Endodermal cell (in vitro differentiated cells): ENCODE results near the gene ZNF189. TPM values are rescaled to one million over a fixed set of nuclear protein-coding genes. Genes with fewer than 3 reads are reported as not detected.

Experiments used
- DNase-seq: peaks from one replicate; pipeline ENCODE4 v3.0.0-alpha.2; 2017
- H3K27ac ChIP-seq: 2 replicates; pipeline ENCODE4 v1.5.1; 2013; ENCODE audit warnings: mild to moderate bottlenecking, low read depth, low read length, moderate library complexity
- H3K27me3 ChIP-seq: 2 replicates; pipeline ENCODE4 v1.6.1; 2013; ENCODE audit warnings: mild to moderate bottlenecking, low read length, moderate library complexity; ENCODE audit not compliant: insufficient read depth, control insufficient read depth, poor library complexity, severe bottlenecking
- H3K36me3 ChIP-seq: 2 replicates; pipeline ENCODE4 v1.7.0; 2013; ENCODE audit warnings: mild to moderate bottlenecking, low read length, moderate library complexity; ENCODE audit not compliant: control insufficient read depth, insufficient read depth
- H3K4me1 ChIP-seq: one replicate; pipeline ENCODE4 v1.7.0; 2013; ENCODE audit warnings: low read length; ENCODE audit not compliant: control insufficient read depth, insufficient read depth
- H3K4me3 ChIP-seq: 2 replicates; pipeline ENCODE4 v1.5.1; 2013; ENCODE audit warnings: mild to moderate bottlenecking, low read length, moderate library complexity
- H3K9ac ChIP-seq: 2 replicates; pipeline ENCODE4 v1.6.1; 2013; ENCODE audit warnings: mild to moderate bottlenecking, low read length, moderate library complexity; ENCODE audit not compliant: poor library complexity, severe bottlenecking; ENCODE audit errors: extremely low read depth
- H3K9me3 ChIP-seq: 2 replicates; pipeline ENCODE4 v1.6.1; 2013; ENCODE audit warnings: mild to moderate bottlenecking, low read length, moderate library complexity; ENCODE audit not compliant: control insufficient read depth
- H3K27ac Mint-ChIP-seq: 2 replicates; pipeline ENCODE4 v1.8.0; 2020; ENCODE audit warnings: mixed read lengths
- H3K27me3 Mint-ChIP-seq: 2 replicates; pipeline ENCODE4 v1.8.0; 2021; ENCODE audit warnings: mild to moderate bottlenecking, mixed read lengths; ENCODE audit not compliant: insufficient read depth
- H3K36me3 Mint-ChIP-seq: 2 replicates; pipeline ENCODE4 v1.8.0; 2020; ENCODE audit warnings: low read depth, mixed read lengths
- H3K4me1 Mint-ChIP-seq: 2 replicates; pipeline ENCODE4 v1.8.0; 2020; ENCODE audit warnings: mixed read lengths
- H3K4me3 Mint-ChIP-seq: 2 replicates; pipeline ENCODE4 v1.8.0; 2020; ENCODE audit warnings: mild to moderate bottlenecking, moderate library complexity, mixed read lengths
- H3K9me3 Mint-ChIP-seq: 2 replicates; pipeline ENCODE4 v1.8.0; 2020; ENCODE audit warnings: mild to moderate bottlenecking, mixed read lengths
- CTCF ChIP-seq: fragments of 200-600 bp; sonication (generic); conservative IDR thresholded peaks from 2 replicates; pipeline ENCODE4 v1.5.0; 2021; ENCODE audit warnings: antibody characterized with exemption, mild to moderate bottlenecking
- WGBS, 2 experiments: methylation state at CpG; one replicate each; pipeline versions ENCODE4 v1.1.5 to v1.1.7; 2013; ENCODE audit warnings: missing lambda C conversion rate in 2 of 2, mixed read lengths in 1 of 2; ENCODE audit not compliant: insufficient coverage in 1 of 2, insufficient read length in 1 of 2; 5-methylcytosine and 5-hydroxymethylcytosine counted together
- total RNA-seq, 2 donors: library from RNA; stranded (reverse); fragmentation: NEBNext Ultra II Directional in 1 of 2; extraction: Animal tissue kit (Norgen Biotek cat#: 25700) in 1 of 2; gene quantifications; 2 replicates in 1 of 2; 3 replicates in 1 of 2; pipeline ENCODE4 v1.2.1, GENCODE V29; 2021

ZNF189 gene
- total RNA-seq, 2 donors from 2014 or later = 16.0 to 20.5 TPM

- H3K9ac ChIP-seq = no peak overlapping the region
- Mint-ChIP-seq H3K9me3 (peaks cover 21% of the 10 kb centered on the region), H3K27me3 (no peaks in the 10 kb centered on the region), H3K27ac (no peak overlapping the region), H3K4me1 (peaks cover 6% of the 10 kb centered on the region), H3K36me3 (no peaks in the 10 kb centered on the region), H3K4me3 (no peak overlapping the region)
- no peaks in the 10 kb centered on the region for H3K36me3 ChIP-seq
- TF ChIP-seq CTCF = no peak
- 94 to 97% methylated on average over 3 to 4 of the region's 4 CpGs for WGBS, 2 experiments
- H3K9me3 ChIP-seq = peaks cover 9% of the 10 kb centered on the region
- H3K27ac ChIP-seq = no peak overlapping the region
- H3K4me3 ChIP-seq = no peak overlapping the region
- DNase-seq = no peak
- H3K27me3 ChIP-seq = no peaks in the 10 kb centered on the region
- no peaks in the 10 kb centered on the region for H3K4me1 ChIP-seq
These were observed 55.3 kb downstream of the ZNF189 start for GRCh38 chr9:101453776-101454570.

- H3K27ac ChIP-seq = no peak overlapping the region
- TF ChIP-seq CTCF = no peak
- H3K36me3 ChIP-seq = no peaks in the 10 kb centered on the region
- Mint-ChIP-seq H3K27me3 (no peaks in the 10 kb centered on the region), H3K27ac (no peak overlapping the region), H3K4me3 (no peak overlapping the region), H3K4me1 (peaks cover 7% of the 10 kb centered on the region), H3K9me3 (peaks cover 24% of the 10 kb centered on the region), H3K36me3 (peaks cover 2% of the 10 kb centered on the region)
- no peak overlapping the region for H3K4me3 ChIP-seq
- H3K4me1 ChIP-seq = no peaks in the 10 kb centered on the region
- DNase-seq = no peak
- 90 to 91% methylated on average over 2 of the region's 2 CpGs for WGBS, 2 experiments
- H3K27me3 ChIP-seq = no peaks in the 10 kb centered on the region
- peaks cover 9% of the 10 kb centered on the region for H3K9me3 ChIP-seq
- no peak overlapping the region for H3K9ac ChIP-seq
These were observed 57.1 kb downstream of the ZNF189 start for GRCh38 chr9:101455656-101456240.

GRCh38 chr9:101457003-101457402 is 58.4 kb downstream of the ZNF189 start:
- peak; percentile 61 for TF ChIP-seq CTCF
- Histone ChIP-seq H3K36me3 (no peaks in the 10 kb centered on the region), H3K4me1 (peaks cover under 1% of the 10 kb centered on the region), H3K27ac (no peak overlapping the region), H3K27me3 (no peaks in the 10 kb centered on the region), H3K9me3 (peaks cover 9% of the 10 kb centered on the region), H3K4me3 (no peak overlapping the region), H3K9ac (no peak overlapping the region)
- 34% methylated on average over 3 of the region's 3 CpGs; no CpG with 5 or more reads in 1 of the 2 experiments for WGBS, 2 experiments
- DNase-seq = peak; percentile 77
- H3K27me3 Mint-ChIP-seq = no peaks in the 10 kb centered on the region
- H3K4me3 Mint-ChIP-seq = no peak overlapping the region
- H3K9me3 Mint-ChIP-seq = peaks cover 19% of the 10 kb centered on the region
- H3K36me3 Mint-ChIP-seq = peaks cover 2% of the 10 kb centered on the region
- H3K27ac Mint-ChIP-seq = no peak overlapping the region
- peaks cover 17% of the 10 kb centered on the region for H3K4me1 Mint-ChIP-seq
